ENCODE data around the gene IGF2BP2.

The IGF2BP2 gene

DNA sequence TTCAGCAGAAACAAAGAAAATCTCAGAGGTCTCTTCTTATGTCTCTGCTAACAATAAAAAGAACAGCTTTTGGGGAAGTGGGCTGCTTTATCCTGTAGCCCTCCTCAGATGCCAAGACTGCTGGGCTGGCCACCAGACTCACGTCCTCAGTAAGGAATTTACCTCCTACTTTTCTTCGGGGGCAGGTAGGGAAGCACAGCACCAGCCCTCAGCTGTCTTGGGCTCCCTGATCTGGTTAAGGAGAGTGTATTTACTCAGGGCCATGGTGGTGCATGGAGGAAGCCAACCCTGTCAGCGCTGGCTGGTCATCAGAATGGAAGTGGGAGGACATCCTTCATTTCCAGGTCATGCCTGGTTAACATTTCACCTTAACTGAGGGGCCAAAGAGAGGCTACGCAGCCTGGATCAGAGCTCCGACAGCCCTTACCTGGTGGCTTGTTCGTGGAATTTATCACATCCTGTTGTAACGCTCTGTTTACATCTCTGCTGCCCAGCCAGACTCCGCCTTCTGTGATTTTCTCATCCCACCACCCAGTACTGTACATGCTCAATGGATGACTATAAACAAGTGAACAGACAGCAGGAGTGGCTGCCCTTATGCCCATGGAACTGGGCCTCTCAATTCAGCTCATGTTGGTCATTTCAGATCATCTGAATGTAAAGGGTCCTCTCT lies 108.3 kb downstream of the IGF2BP2 start:
- DNase-seq (ENCODE audit: extremely low read depth, low read depth) = no peak
- TF ChIP-seq, protein P1, sequence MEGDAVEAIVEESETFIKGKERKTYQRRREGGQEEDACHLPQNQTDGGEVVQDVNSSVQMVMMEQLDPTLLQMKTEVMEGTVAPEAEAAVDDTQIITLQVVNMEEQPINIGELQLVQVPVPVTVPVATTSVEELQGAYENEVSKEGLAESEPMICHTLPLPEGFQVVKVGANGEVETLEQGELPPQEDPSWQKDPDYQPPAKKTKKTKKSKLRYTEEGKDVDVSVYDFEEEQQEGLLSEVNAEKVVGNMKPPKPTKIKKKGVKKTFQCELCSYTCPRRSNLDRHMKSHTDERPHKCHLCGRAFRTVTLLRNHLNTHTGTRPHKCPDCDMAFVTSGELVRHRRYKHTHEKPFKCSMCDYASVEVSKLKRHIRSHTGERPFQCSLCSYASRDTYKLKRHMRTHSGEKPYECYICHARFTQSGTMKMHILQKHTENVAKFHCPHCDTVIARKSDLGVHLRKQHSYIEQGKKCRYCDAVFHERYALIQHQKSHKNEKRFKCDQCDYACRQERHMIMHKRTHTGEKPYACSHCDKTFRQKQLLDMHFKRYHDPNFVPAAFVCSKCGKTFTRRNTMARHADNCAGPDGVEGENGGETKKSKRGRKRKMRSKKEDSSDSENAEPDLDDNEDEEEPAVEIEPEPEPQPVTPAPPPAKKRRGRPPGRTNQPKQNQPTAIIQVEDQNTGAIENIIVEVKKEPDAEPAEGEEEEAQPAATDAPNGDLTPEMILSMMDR (IDR thresholded peaks at IDR 0.05; ENCODE audit: low read depth, low read length) = no peak

DNA sequence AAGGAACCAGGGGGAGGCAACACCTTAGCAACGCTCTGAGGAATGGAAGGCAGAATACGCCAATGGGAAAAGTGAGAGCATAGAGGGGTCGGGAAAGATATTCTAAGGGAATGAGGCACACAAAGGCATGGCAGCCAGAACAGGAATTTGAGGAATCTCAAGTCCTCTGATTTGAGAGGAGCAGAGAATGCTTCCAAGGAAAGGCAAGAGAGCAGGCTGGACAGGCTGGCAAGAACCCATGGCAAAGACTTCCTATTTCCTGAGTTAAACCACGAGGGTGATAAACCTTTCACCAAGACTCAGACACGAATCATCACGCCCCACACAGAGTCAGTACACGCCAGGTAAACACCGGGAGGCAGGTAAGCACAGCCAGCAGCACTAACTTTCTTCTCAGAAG lies 109.8 kb downstream of the IGF2BP2 start:
- no peak for DNase-seq (ENCODE audit: extremely low read depth, low read depth)

DNA sequence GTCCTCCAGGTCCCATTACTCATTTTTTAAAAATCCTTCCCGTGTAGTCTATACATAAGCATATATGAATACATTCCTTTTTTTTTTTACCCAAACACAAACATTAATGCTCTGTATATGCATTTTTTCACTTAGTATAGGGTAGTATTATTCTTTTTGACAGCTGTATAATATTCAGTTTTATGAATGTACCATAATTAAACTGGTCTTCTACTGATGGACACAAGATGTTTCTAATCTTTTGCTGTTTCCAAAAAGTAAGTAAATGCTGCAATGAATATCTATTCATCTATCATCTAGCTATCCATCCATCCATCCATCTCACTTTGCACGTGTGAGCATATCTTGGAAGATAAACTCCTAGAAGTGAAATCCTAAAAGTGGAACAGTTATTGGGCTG lies 110.8 kb downstream of the IGF2BP2 start:
- TF ChIP-seq, protein P1 (IDR thresholded peaks at IDR 0.05; ENCODE audit: low read depth, low read length) = no peak
- no peak for DNase-seq (ENCODE audit: extremely low read depth, low read depth)

More for the DNA sequence above, 109.8 kb downstream of the IGF2BP2 start:
- TF ChIP-seq, protein P1 (IDR thresholded peaks at IDR 0.05; ENCODE audit: low read depth, low read length) = no peak

DNA sequence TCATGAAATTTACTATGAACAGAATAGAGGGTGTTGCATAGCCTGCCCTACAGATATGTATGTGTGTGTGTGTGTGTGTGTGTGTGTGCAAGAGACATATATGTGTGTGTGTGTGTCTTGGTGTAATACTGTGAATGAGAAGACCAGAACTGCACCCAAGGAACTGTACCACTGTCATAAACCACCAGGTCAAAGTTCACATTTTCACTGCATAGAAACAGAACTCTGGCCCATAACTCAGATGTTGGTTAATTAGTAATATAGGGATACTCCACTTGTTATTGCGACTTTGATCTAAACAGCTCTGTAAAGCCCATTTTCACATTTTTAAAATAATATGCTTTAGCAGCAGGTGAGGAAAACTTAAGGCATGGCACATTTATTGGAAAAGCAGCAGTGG lies 111.8 kb downstream of the IGF2BP2 start:
- TF ChIP-seq, protein P1 (IDR thresholded peaks at IDR 0.05; ENCODE audit: low read depth, low read length) = no peak
- DNase-seq (ENCODE audit: extremely low read depth, low read depth) = no peak

DNA sequence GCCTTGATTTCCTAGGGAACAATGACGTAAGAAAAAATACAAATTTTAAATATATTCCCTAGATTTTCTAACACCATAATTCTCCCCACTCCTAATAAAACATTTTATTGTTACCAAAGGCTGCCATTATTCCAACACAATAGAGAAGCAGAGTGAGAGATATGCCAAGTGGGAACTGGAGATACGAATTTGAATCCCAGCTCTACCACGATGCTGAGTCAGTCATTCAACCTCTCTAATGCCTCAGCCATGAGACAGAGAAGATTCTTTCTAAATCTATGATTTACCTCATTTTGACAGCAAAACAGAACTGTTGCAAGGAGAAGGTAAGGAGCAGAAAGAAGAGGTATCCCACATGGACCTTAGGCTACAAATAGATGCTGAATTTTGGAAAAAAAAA lies 112.5 kb downstream of the IGF2BP2 start:
- TF ChIP-seq, protein P1 (IDR thresholded peaks at IDR 0.05; ENCODE audit: low read depth, low read length) = no peak
- DNase-seq (ENCODE audit: extremely low read depth, low read depth) = no peak

DNA sequence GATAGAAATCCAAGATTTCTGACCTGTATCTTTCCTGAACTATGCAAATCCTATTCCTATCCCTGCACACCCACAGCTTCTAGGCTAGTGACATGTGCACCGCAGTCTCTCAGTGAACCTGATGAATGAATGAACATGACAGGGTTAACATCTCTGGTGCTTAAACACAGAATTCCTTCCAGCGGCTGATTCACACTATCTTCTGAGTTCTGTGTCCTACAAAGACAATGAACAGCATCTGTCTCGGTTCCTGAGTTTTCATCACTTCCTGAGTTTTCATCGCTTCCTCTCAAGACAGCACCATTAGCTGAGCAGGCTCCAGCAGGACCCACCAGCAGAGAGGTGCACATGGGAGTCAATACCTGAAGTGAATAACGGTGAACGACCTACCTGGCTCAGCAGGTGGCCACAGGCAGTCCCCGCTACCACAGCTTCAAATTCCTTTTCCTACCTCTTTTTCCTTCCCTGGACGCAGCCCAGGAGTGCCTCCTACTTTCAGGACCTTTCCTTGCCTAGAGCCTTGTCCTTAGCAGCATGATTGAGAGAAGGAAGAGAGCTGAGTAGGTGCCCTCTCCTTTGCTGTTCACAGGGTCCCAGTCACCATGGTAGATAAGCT lies 113.5 kb downstream of the IGF2BP2 start:
- no peak for DNase-seq (ENCODE audit: extremely low read depth, low read depth)

More for the DNA sequence above, 113.5 kb downstream of the IGF2BP2 start:
- TF ChIP-seq, protein P1 (IDR thresholded peaks at IDR 0.05; ENCODE audit: low read depth, low read length) = no peak

Data from AG09319 (cell line).